Fibroblast of lung (primary cell): ENCODE data around the gene DNMT3A.

Source experiments
- CTCF ChIP-seq, 2 donors: IDR thresholded peaks in 1 of 2; conservative IDR thresholded peaks in 1 of 2; 1 replicate in 1 of 2; 2 replicates in 1 of 2; pipeline ENCODE4 v1.5.1; 2011 to 2012; ENCODE audit warnings: low read length in 2 of 2, control low read depth in 1 of 2, inconsistent platforms in 1 of 2, low read depth in 1 of 2, mild to moderate bottlenecking in 1 of 2
- EZH2 ChIP-seq: IDR thresholded peaks from 2 replicates; pipeline ENCODE4 v1.5.1; 2012; ENCODE audit warnings: low read length, control low read depth, mild to moderate bottlenecking; ENCODE audit errors: missing control alignments

DNA sequence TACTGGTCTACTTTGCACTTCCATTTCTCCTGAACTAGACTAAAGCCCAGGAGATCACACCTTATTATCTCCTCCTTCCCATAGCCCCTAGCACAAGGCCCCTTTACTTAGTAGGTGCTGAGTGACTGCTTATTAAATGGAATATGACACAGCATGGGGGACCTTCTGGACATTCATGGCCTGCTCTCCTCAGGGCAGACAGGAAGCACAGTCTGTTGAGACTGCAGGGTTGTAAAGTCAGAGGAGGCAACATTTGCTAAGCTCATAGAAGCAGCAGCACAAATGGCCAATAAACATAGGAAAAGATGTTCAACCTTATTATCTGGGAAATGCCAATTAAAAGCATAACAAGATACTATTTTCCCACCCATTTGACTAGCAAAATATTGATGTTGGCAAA is 75.3 kb downstream of the DNMT3A start:
- TF ChIP-seq CTCF (conservative IDR thresholded peaks at IDR 0.05 in 1 of 2, IDR thresholded peaks at IDR 0.05 in 1 of 2; ENCODE audit: low read depth in 1 of 2, low read length in 2 of 2) (no peak), EZH2 (no peak)
